Activated T-helper 1 cell treated with anti-CD3 and anti-CD28 coated beads, Interleukin-12 subunit alpha, Interleukin-12 subunit beta, Interleukin-2, Interleukin-4 antibody, amounts not matched to agents 30 ng/mL and 10 ng/mL and 1 ng/mL, durations not matched to agents 14 hours and 24 hours and 36 hours (primary cell): ENCODE measurements around the gene MAK. TPM values are rescaled to one million over a fixed set of nuclear protein-coding genes. Genes with fewer than 3 reads are reported as not detected.
"Not testable (repeated sequence)": the region's sequence is repeated elsewhere in the genome, so short reads cannot be mapped to it uniquely, and the experiment has no call there.

ENCODE experiments used
- DNase-seq: peaks from one replicate; pipeline ENCODE4 v3.0.0; 2021; ENCODE audit warnings: low spot score
- H3K27ac Mint-ChIP-seq: one replicate; pipeline ENCODE4 v1.8.0; 2021; ENCODE audit warnings: mild to moderate bottlenecking, mixed read lengths
- H3K27me3 Mint-ChIP-seq: one replicate; pipeline ENCODE4 v1.8.0; 2022; ENCODE audit warnings: mild to moderate bottlenecking, moderate library complexity, mixed read lengths; ENCODE audit not compliant: insufficient read depth
- H3K36me3 Mint-ChIP-seq: one replicate; pipeline ENCODE4 v1.8.0; 2021; ENCODE audit warnings: low read depth, mixed read lengths
- H3K4me1 Mint-ChIP-seq: one replicate; pipeline ENCODE4 v1.8.0; 2021; ENCODE audit warnings: low read depth, mixed read lengths
- H3K4me3 Mint-ChIP-seq: one replicate; pipeline ENCODE4 v1.8.0; 2021; ENCODE audit warnings: mild to moderate bottlenecking, moderate library complexity, mixed read lengths
- H3K9me3 Mint-ChIP-seq: one replicate; pipeline ENCODE4 v1.8.0; 2021; ENCODE audit warnings: mixed read lengths
- intact Hi-C: fragments of 100-400 bp; cut with micrococcal nuclease; formaldehyde crosslinking; loops from one replicate; pipeline ENCODE4 v1.15.1; 2024
- total RNA-seq: library from RNA; stranded (reverse); gene quantifications from 2 replicates; pipeline ENCODE4 v1.2.3, GENCODE V29; 2022

The MAK gene
- total RNA-seq, 1 donor from 2014 or later = 0.67 TPM

DNA sequence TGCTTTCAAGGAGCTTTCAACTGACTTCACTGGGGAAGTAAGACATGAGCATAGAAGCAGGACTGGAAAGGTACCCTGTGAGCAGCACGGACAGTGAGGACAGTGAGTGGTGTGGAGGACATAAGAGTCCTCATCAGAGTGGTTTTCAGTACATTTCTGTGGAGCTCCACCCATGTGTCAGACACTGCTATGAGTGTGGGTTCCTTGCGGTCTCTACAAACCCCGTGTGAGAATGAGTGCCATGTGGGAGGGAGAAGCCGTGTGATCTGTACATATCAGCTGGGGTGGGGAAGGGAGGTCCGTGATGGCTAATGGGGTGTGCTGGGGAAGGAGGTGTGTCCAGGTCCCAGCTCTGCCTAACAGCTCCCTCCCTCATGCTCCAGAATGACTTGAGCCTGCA lies 86.6 kb downstream of the MAK start:
- H3K4me3 Mint-ChIP-seq, DNase-seq, H3K27me3 Mint-ChIP-seq, H3K9me3 Mint-ChIP-seq, H3K27ac Mint-ChIP-seq: not testable (repeated sequence)
- Mint-ChIP-seq H3K4me1 (peaks cover 64% of the 10 kb centered on the region), H3K36me3 (peaks cover 50% of the 10 kb centered on the region)
- intact Hi-C loops = loop anchor here (5.0 kb wide), 1 partner anchor 961 kb away; no protein-coding TSS in a partner anchor

DNA sequence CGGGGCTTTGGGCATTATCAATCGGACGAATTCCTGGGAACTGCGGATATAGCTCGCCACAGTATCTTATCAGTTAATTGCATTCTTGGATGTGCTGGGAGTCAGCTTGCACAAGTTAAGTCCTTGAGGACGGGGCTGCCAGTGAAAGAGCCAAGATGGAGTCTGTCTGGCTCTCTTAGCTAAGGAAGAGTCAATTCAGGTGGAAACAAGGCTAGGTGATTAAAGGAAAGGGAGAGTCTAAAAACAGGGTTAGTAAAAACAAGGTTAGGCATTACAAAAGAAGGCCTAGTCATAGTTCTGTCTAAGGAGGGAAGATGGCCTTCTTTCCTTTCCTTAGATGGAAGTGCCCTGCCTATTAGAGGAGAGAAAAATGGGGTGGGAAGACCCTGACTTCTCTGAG lies 87.8 kb downstream of the MAK start:
- H3K4me3 Mint-ChIP-seq, H3K9me3 Mint-ChIP-seq, H3K27ac Mint-ChIP-seq, H3K27me3 Mint-ChIP-seq, DNase-seq: not testable (repeated sequence)
- H3K4me1 Mint-ChIP-seq = peaks cover 63% of the 10 kb centered on the region
- intact Hi-C loops = loop anchor here (5.0 kb wide), 1 partner anchor 962 kb away; no protein-coding TSS in a partner anchor
- H3K36me3 Mint-ChIP-seq = peaks cover 43% of the 10 kb centered on the region

GRCh38 chr6:10749734-10750133 lies 88.6 kb downstream of the MAK start:
- Mint-ChIP-seq H3K4me1 (peaks cover 57% of the 10 kb centered on the region), H3K4me3 (peak overlapping the region; percentile 93), H3K27ac (peak overlapping the region; percentile 1), H3K36me3 (peaks cover 38% of the 10 kb centered on the region), H3K9me3 (no peaks in the 10 kb centered on the region), H3K27me3 (no peaks in the 10 kb centered on the region)
- intact Hi-C loops = loop anchor here (5.0 kb wide), 1 partner anchor 963 kb away; no protein-coding TSS in a partner anchor
- DNase-seq = no peak

- peak within 1 kb of the TSS; percentile 94 for H3K27ac Mint-ChIP-seq
- H3K36me3 Mint-ChIP-seq = peaks cover 25% of the 10 kb centered on the region
- H3K4me3 Mint-ChIP-seq = peak within 1 kb of the TSS; percentile 93
- intact Hi-C loops = loop anchor here (1.0 to 2.0 kb wide), 7 partner anchors 24 to 346 kb away; partner anchors contain the start of genes C6orf52, MAK, PAK1IP1 and SMIM13
- no peaks in the 10 kb centered on the region for H3K9me3 Mint-ChIP-seq
- DNase-seq = peak; percentile 100
- peaks cover 52% of the 10 kb centered on the region for H3K4me1 Mint-ChIP-seq
- no peaks in the 10 kb centered on the region for H3K27me3 Mint-ChIP-seq
These were observed 90.9 kb downstream of the MAK start, which contains the start of gene TMEM14B for GRCh38 chr6:10747251-10747972. Gene TMEM14B, plus strand, starts transcription at chr6:10747805. Its CDS starts 1,441 bp downstream, at chr6:10749246.

- DNase-seq = no peak
- no peaks in the 10 kb centered on the region for H3K9me3 Mint-ChIP-seq
- H3K27ac Mint-ChIP-seq = peak overlapping the region; percentile 94
- intact Hi-C loops = loop anchor here (1.0 to 2.0 kb wide), 7 partner anchors 24 to 346 kb away; partner anchors contain the start of genes C6orf52, MAK, PAK1IP1 and SMIM13
- H3K27me3 Mint-ChIP-seq = no peaks in the 10 kb centered on the region
- H3K36me3 Mint-ChIP-seq = peaks cover 21% of the 10 kb centered on the region
- H3K4me3 Mint-ChIP-seq = peak overlapping the region; percentile 93
- peaks cover 49% of the 10 kb centered on the region for H3K4me1 Mint-ChIP-seq
These were observed 91.5 kb downstream of the MAK start for GRCh38 chr6:10746915-10747250.

GRCh38 chr6:10745116-10745515 lies 93.2 kb downstream of the MAK start:
- H3K27ac Mint-ChIP-seq = no peak overlapping the region
- no peak overlapping the region for H3K4me3 Mint-ChIP-seq
- H3K4me1 Mint-ChIP-seq = peaks cover 31% of the 10 kb centered on the region
- H3K9me3 Mint-ChIP-seq = no peaks in the 10 kb centered on the region
- intact Hi-C loops = no loop called here
- peaks cover 9% of the 10 kb centered on the region for H3K36me3 Mint-ChIP-seq
- no peak for DNase-seq
- no peaks in the 10 kb centered on the region for H3K27me3 Mint-ChIP-seq

GRCh38 chr6:10743515-10743914 lies 94.8 kb downstream of the MAK start:
- DNase-seq = no peak
- Mint-ChIP-seq H3K27ac (no peak overlapping the region), H3K36me3 (peaks cover 3% of the 10 kb centered on the region), H3K27me3 (no peaks in the 10 kb centered on the region), H3K9me3 (no peaks in the 10 kb centered on the region), H3K4me3 (no peak overlapping the region), H3K4me1 (peaks cover 15% of the 10 kb centered on the region)
- intact Hi-C loops = no loop called here

DNA sequence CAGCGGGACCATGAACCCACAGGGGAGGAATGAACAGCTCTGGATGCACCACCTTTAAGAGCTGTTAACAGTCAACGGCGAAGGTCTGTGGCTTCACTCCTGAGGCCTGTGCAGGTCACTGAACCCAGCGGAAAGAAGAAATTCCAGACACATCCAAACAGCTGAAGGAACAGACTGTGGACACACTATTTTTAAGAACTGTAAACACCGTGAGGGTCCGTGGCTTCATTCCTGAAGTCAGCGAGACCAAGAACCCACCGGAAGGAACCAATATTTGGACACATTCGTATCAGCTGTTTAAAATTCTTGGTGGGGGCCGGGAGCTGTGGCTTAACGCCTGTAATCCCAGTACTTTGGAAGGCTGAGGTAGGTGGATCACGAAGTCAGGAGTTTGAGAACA lies 96.1 kb downstream of the MAK start:
- H3K36me3 Mint-ChIP-seq = peaks cover 3% of the 10 kb centered on the region
- H3K27me3 Mint-ChIP-seq = no peaks in the 10 kb centered on the region
- intact Hi-C loops = no loop called here
- H3K4me1 Mint-ChIP-seq = peaks cover 13% of the 10 kb centered on the region
- no peak overlapping the region for H3K4me3 Mint-ChIP-seq
- DNase-seq = no peak
- H3K9me3 Mint-ChIP-seq = no peaks in the 10 kb centered on the region
- H3K27ac Mint-ChIP-seq = no peak overlapping the region

DNA sequence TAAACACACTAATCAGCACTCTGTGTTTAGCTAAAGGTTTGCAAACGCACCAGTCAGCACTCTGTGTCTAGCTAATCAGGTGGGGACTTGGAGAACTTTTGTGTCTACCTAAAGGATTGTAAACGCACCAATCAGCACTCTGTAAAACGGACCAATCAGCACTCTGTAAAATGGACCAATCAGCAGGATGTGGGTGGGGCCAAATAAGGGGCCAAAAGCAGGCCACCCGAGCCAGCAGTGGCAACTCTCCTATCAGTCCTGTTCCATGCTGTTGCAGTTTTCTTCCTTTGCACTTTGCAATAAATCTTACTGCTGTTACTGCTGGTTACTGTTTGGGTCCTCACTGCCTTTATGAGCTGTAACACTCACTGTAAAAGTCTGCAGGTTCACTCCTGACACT lies 96.7 kb downstream of the MAK start:
- DNase-seq, H3K4me3 Mint-ChIP-seq, intact Hi-C loops, H3K9me3 Mint-ChIP-seq, H3K27ac Mint-ChIP-seq, H3K36me3 Mint-ChIP-seq, H3K27me3 Mint-ChIP-seq, H3K4me1 Mint-ChIP-seq: not testable (repeated sequence)

DNA sequence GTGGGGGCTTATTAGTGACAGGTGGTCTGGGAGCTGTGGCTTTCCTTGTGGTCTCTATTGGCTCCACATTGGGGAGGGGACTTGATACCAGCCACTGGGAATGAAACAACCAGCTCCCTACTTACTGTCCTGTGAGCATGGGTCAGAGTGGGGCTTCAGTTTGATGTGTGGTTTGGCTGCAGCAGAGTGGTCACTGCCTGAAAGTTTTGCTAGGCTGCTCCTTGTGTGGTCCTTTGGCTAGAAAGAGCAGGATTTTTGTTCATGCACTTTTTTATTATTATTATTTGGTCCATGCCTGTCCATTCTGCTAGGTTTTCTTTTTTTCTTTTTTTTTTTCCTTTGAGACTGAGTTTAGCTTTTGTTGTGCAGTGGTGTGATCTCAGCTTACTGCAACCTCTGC lies 98.3 kb downstream of the MAK start:
- no peak for DNase-seq
- H3K4me1 Mint-ChIP-seq = no peaks in the 10 kb centered on the region
- H3K27me3 Mint-ChIP-seq = no peaks in the 10 kb centered on the region
- H3K36me3 Mint-ChIP-seq = peaks cover 2% of the 10 kb centered on the region
- no peaks in the 10 kb centered on the region for H3K9me3 Mint-ChIP-seq
- intact Hi-C loops = no loop called here
- H3K27ac Mint-ChIP-seq = no peak overlapping the region
- H3K4me3 Mint-ChIP-seq = no peak overlapping the region

DNA sequence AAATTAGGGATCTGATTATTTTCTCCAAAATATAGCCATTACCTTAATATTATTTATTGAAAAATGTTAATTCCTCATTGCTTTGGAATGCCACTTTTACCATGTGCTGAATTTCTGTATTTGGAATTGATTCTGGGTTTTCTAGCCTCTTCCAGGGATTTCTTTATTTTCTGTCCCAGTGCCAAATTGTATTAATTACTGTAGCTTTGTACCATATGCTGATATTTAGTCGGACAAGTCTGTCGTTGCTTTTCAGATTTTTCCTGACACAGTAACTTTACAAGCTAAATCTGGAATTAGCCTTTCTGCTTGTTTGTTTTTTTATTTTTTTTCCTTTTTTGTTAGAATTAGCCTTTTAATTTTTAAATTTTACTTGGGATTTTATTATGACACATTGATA lies 101.6 kb downstream of the MAK start:
- no peak for DNase-seq
- Mint-ChIP-seq H3K27ac (no peak overlapping the region), H3K27me3 (no peaks in the 10 kb centered on the region), H3K4me1 (no peaks in the 10 kb centered on the region), H3K36me3 (no peaks in the 10 kb centered on the region), H3K4me3 (no peak overlapping the region), H3K9me3 (no peaks in the 10 kb centered on the region)
- intact Hi-C loops = no loop called here

DNA sequence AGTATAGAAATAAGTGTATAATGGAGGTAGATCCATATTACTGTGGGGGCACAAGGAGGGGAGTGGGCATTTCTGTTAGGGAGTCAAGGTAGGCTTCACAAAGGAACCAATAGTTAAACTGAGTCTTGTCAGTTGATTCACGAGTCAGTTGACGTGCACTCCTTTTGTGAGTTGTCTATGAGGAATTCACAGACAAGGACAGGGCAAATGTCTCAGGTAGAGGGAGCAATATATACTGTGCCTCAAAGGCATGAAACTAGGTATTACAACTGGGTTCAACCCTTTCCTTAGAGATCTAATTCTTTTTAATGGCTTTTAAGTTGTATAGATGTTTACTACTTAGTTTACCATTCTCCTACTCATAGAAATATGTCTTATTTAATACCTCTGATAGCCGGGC lies 104.5 kb downstream of the MAK start:
- intact Hi-C loops = no loop called here
- H3K27ac Mint-ChIP-seq = no peak overlapping the region
- H3K36me3 Mint-ChIP-seq = peaks cover 9% of the 10 kb centered on the region
- no peaks in the 10 kb centered on the region for H3K9me3 Mint-ChIP-seq
- no peaks in the 10 kb centered on the region for H3K27me3 Mint-ChIP-seq
- no peaks in the 10 kb centered on the region for H3K4me1 Mint-ChIP-seq
- no peak for DNase-seq
- H3K4me3 Mint-ChIP-seq = no peak overlapping the region

DNA sequence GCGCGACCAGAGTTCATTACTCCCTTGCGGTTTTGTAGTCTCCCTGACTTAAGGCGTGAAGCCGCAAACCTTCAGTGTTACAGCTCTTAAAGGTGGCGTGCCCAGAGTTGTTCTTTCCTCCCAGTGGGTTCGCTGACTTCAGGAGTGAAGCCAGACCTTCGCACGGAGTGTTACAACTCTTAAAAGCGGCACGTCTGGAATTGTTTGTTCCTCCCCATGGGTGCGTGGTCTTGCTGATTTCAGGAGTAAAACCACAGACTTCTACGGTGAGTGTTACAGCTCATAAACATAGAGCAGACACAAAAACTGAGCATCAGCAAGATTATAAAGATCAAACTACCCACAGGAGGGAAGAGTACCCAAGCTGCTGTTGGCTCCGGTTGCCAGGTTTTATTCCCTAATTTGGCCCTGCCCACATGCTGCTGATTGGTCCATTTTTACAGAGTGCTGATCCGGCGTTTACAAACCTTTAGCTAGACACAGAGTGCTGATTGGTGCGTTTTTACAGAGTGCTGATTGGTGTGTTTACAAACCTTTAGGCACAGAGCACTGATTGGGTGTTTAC lies 105.1 kb downstream of the MAK start:
- Mint-ChIP-seq H3K4me1 (no peaks in the 10 kb centered on the region), H3K9me3 (no peaks in the 10 kb centered on the region), H3K4me3 (no peak overlapping the region), H3K27me3 (no peaks in the 10 kb centered on the region), H3K27ac (no peak overlapping the region), H3K36me3 (peaks cover 13% of the 10 kb centered on the region)
- DNase-seq = no peak
- intact Hi-C loops = no loop called here
